H9 (cell line): Measurements from ENCODE around the gene ZNF664. TPM values are rescaled to one million over a fixed set of nuclear protein-coding genes. Genes with fewer than 3 reads are reported as not detected.

ENCODE experiments used
- DNase-seq: peaks from one replicate; pipeline ENCODE4 v3.0.0-alpha.2; 2017
- H2AFZ ChIP-seq: one replicate; pipeline ENCODE4 v1.6.1; 2013; ENCODE audit warnings: mild to moderate bottlenecking, low read length, control low read depth, moderate library complexity
- H2AK5ac ChIP-seq: 2 replicates; pipeline ENCODE4 v1.6.1; 2013; ENCODE audit warnings: low read length, control low read depth, mixed read lengths; ENCODE audit not compliant: insufficient read length
- H2BK120ac ChIP-seq: one replicate; pipeline ENCODE4 v1.6.1; 2013; ENCODE audit warnings: low read depth, mild to moderate bottlenecking, low read length, control low read depth, inconsistent platforms; ENCODE audit not compliant: poor library complexity, severe bottlenecking
- H2BK12ac ChIP-seq: 2 replicates; pipeline ENCODE4 v1.6.1; 2013; ENCODE audit warnings: low read length, control low read depth, mixed read lengths, low read depth; ENCODE audit not compliant: insufficient read length
- H2BK15ac ChIP-seq: 2 replicates; pipeline ENCODE4 v1.6.1; 2013; ENCODE audit warnings: low read depth, low read length, control low read depth
- H2BK20ac ChIP-seq: one replicate; pipeline ENCODE4 v1.6.1; 2013; ENCODE audit warnings: low read depth, mild to moderate bottlenecking, low read length, control low read depth, inconsistent platforms; ENCODE audit not compliant: poor library complexity, severe bottlenecking
- H2BK5ac ChIP-seq: 2 replicates; pipeline ENCODE4 v1.6.1; 2013; ENCODE audit warnings: low read length, control low read depth, mixed read lengths; ENCODE audit not compliant: insufficient read length
- H3K14ac ChIP-seq: 2 replicates; pipeline ENCODE4 v1.6.1; 2013; ENCODE audit warnings: low read length, control low read depth; ENCODE audit not compliant: insufficient read depth
- H3K18ac ChIP-seq: 2 replicates; pipeline ENCODE4 v1.6.1; 2013; ENCODE audit warnings: low read depth, mild to moderate bottlenecking, mixed read lengths, low read length, control low read depth; ENCODE audit not compliant: insufficient read length
- H3K23ac ChIP-seq: 2 replicates; pipeline ENCODE4 v1.6.1; 2013; ENCODE audit warnings: low read length, control low read depth, mixed read lengths, low read depth; ENCODE audit not compliant: insufficient read length
- H3K23me2 ChIP-seq: 2 replicates; pipeline ENCODE4 v1.6.1; 2013; ENCODE audit warnings: low read depth, mild to moderate bottlenecking, mixed read lengths, low read length, control low read depth; ENCODE audit not compliant: insufficient read length, poor library complexity, severe bottlenecking
- H3K27ac ChIP-seq: 2 replicates; pipeline ENCODE4 v1.5.1; 2013; ENCODE audit warnings: low read length, control low read depth, mixed read lengths, low read depth; ENCODE audit not compliant: insufficient read length
- H3K27me3 ChIP-seq: 2 replicates; pipeline ENCODE4 v1.6.1; 2013; ENCODE audit warnings: low read length, control low read depth, inconsistent platforms; ENCODE audit not compliant: insufficient read depth
- H3K4ac ChIP-seq: 2 replicates; pipeline ENCODE4 v1.6.1; 2013; ENCODE audit warnings: low read depth, mild to moderate bottlenecking, control low read depth, inconsistent platforms, low read length, moderate library complexity
- H3K4me1 ChIP-seq: 2 replicates; pipeline ENCODE4 v1.6.1; 2013; ENCODE audit warnings: low read length, control low read depth, inconsistent platforms; ENCODE audit not compliant: insufficient read depth
- H3K4me2 ChIP-seq: 2 replicates; pipeline ENCODE4 v1.6.1; 2013; ENCODE audit warnings: low read length, control low read depth, mixed read lengths; ENCODE audit not compliant: insufficient read length, insufficient read depth
- H3K56ac ChIP-seq: 2 replicates; pipeline ENCODE4 v1.6.1; 2013; ENCODE audit warnings: low read depth, mild to moderate bottlenecking, mixed read lengths, low read length, control low read depth; ENCODE audit not compliant: insufficient read length
- H3K79me1 ChIP-seq: 2 replicates; pipeline ENCODE4 v1.6.1; 2013; ENCODE audit warnings: low read depth, mild to moderate bottlenecking, moderate library complexity, low read length, control low read depth, inconsistent platforms; ENCODE audit not compliant: insufficient read depth, poor library complexity, severe bottlenecking
- H3K79me2 ChIP-seq: 2 replicates; pipeline ENCODE4 v1.6.1; 2013; ENCODE audit warnings: low read length, control low read depth, inconsistent platforms; ENCODE audit not compliant: insufficient read depth
- H3K9ac ChIP-seq: 2 replicates; pipeline ENCODE4 v1.6.1; 2013; ENCODE audit warnings: low read length, control low read depth, mixed read lengths; ENCODE audit not compliant: insufficient read length; ENCODE audit errors: extremely low read depth
- H3K9me3 ChIP-seq: one replicate; pipeline ENCODE4 v1.6.1; 2013; ENCODE audit warnings: low read depth, low read length, inconsistent platforms; ENCODE audit not compliant: control insufficient read depth
- H3T11ph ChIP-seq: one replicate; pipeline ENCODE4 v1.6.1; 2013; ENCODE audit warnings: mild to moderate bottlenecking, low read length, control low read depth, inconsistent platforms
- H4K20me1 ChIP-seq: one replicate; pipeline ENCODE4 v1.6.1; 2013; ENCODE audit not compliant: control insufficient read depth, insufficient read length, insufficient read depth
- H4K5ac ChIP-seq: 2 replicates; pipeline ENCODE4 v1.6.1; 2013; ENCODE audit warnings: low read depth, mild to moderate bottlenecking, mixed read lengths, low read length, control low read depth; ENCODE audit not compliant: insufficient read length
- H4K8ac ChIP-seq: replicated peaks from 2 replicates; pipeline ENCODE4 v1.6.1; 2013; ENCODE audit warnings: low read length, control low read depth, mixed read lengths, low read depth; ENCODE audit not compliant: insufficient read length
- H4K91ac ChIP-seq: 2 replicates; pipeline ENCODE4 v1.6.1; 2013; ENCODE audit warnings: low read depth, mild to moderate bottlenecking, moderate library complexity, mixed read lengths, low read length, control low read depth; ENCODE audit not compliant: insufficient read length
- H3K27ac Mint-ChIP-seq, 3 experiments: 2 replicates in 2 of 3; 3 replicates in 1 of 3; pipeline ENCODE4 v1.8.0; 2020 to 2021; ENCODE audit warnings: mixed read lengths in 3 of 3, mild to moderate bottlenecking in 1 of 3, moderate library complexity in 1 of 3
- H3K27me3 Mint-ChIP-seq: 2 replicates; pipeline ENCODE4 v1.8.0; 2021; ENCODE audit warnings: low read depth, mild to moderate bottlenecking, moderate library complexity, mixed read lengths
- H3K36me3 Mint-ChIP-seq, 3 experiments: 2 replicates in 2 of 3; 3 replicates in 1 of 3; pipeline ENCODE4 v1.8.0; 2020 to 2021; ENCODE audit warnings: low read depth in 3 of 3, mixed read lengths in 3 of 3; ENCODE audit not compliant: insufficient read depth in 1 of 3
- H3K4me1 Mint-ChIP-seq, 2 experiments: 2 replicates each; pipeline ENCODE4 v1.8.0; 2020; ENCODE audit warnings: mixed read lengths in 2 of 2
- H3K4me3 Mint-ChIP-seq, 2 experiments: 2 replicates in 1 of 2; 3 replicates in 1 of 2; pipeline ENCODE4 v1.8.0; 2020 to 2021; ENCODE audit warnings: mild to moderate bottlenecking in 2 of 2, mixed read lengths in 2 of 2, moderate library complexity in 1 of 2
- H3K9me3 Mint-ChIP-seq, 2 experiments: 2 replicates in 1 of 2; 3 replicates in 1 of 2; pipeline ENCODE4 v1.8.0; 2020; ENCODE audit warnings: mild to moderate bottlenecking in 2 of 2, mixed read lengths in 2 of 2, moderate library complexity in 1 of 2
- CTCF ChIP-seq: fragments of 200-600 bp; sonication (generic); conservative IDR thresholded peaks from 3 replicates; pipeline ENCODE4 v1.8.0; 2021; ENCODE audit warnings: antibody characterized with exemption, mild to moderate bottlenecking
- WGBS: extraction: QIAGEN DNeasy Blood & Tissue Kit; methylation state at CpG from one replicate; pipeline ENCODE4 v1.1.7; 2013; ENCODE audit warnings: missing lambda C conversion rate, low lambda C conversion rate, mixed read lengths; ENCODE audit not compliant: insufficient read length; ENCODE audit errors: extremely low coverage; 5-methylcytosine and 5-hydroxymethylcytosine counted together
- total RNA-seq: library from RNA; stranded (reverse); gene quantifications from 2 replicates; pipeline ENCODE4 v1.2.1, GENCODE V29; 2021

The ZNF664 gene
- total RNA-seq, 1 experiment from 2014 or later: 29.5 TPM

DNA sequence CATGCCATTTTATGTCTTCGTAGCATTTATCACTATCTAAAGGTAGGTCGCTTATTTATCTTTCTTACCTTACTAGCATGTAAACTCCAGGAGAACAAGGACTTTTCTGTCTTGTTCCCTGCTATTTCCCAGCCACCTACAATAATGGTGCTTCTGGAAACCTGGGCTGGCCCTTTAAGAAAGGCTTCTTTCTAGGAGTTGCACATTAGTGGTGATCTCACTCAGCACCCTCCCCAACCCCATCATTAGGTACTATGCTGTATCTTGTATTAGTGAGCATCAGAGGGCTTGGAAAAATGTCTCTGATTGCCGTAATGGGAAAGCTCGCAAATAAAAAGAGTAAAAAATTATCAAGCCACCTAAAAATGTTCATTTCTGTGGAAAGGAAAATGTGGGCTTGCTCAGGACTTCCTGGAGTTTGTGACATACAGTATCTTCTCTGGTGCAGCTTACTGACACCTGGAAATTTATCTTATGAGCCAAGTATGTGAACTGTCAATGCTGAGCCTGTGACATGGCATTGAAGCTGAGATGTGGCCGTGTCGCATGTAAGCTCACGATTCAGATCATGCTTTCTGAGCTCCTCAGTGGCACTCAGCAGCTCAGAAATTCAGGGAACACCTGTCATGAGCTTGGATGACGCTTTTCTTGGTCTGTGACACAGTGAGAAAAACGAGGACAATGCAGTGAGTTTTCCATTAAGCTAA is 12.8 kb upstream of the ZNF664 start:
- no peak overlapping the region for H3K27ac ChIP-seq
- H2BK5ac ChIP-seq: no peak overlapping the region
- TF ChIP-seq CTCF: no peak
- H3K23ac ChIP-seq: no peak overlapping the region
- peaks cover 36% of the 10 kb centered on the region for H3K27me3 ChIP-seq
- H3K79me2 ChIP-seq: no peaks in the 10 kb centered on the region
- no CpG with 5 or more reads among the region's 9 CpGs for WGBS
- H3K9ac ChIP-seq: no peak overlapping the region
- H3K27me3 Mint-ChIP-seq: peaks cover 100% of the 10 kb centered on the region
- no peak overlapping the region for H3K4ac ChIP-seq
- no peak overlapping the region for H2BK120ac ChIP-seq
- H4K5ac ChIP-seq: no peak overlapping the region
- no peak overlapping the region for H3T11ph ChIP-seq
- H2BK20ac ChIP-seq: no peak overlapping the region
- H2AFZ ChIP-seq: no peak overlapping the region
- H4K91ac ChIP-seq: no peak overlapping the region
- H3K23me2 ChIP-seq: no peaks in the 10 kb centered on the region
- H3K4me2 ChIP-seq: no peak overlapping the region
- H4K20me1 ChIP-seq: no peaks in the 10 kb centered on the region
- no peak overlapping the region for H3K18ac ChIP-seq
- H3K79me1 ChIP-seq: no peaks in the 10 kb centered on the region
- no peaks in the 10 kb centered on the region for H3K9me3 Mint-ChIP-seq
- H3K14ac ChIP-seq: no peak overlapping the region
- no peak overlapping the region for H4K8ac ChIP-seq
- no peak overlapping the region for H2BK15ac ChIP-seq
- H2BK12ac ChIP-seq: no peak overlapping the region
- no peak for DNase-seq
- no peaks in the 10 kb centered on the region for H3K36me3 Mint-ChIP-seq
- no peak overlapping the region for H3K27ac Mint-ChIP-seq
- no peaks in the 10 kb centered on the region for H3K4me1 Mint-ChIP-seq
- H3K4me3 Mint-ChIP-seq: no peak overlapping the region
- H3K9me3 ChIP-seq: no peaks in the 10 kb centered on the region
- H3K56ac ChIP-seq: no peak overlapping the region
- no peak overlapping the region for H2AK5ac ChIP-seq
- H3K4me1 ChIP-seq: no peaks in the 10 kb centered on the region
